Mucosa of descending colon (tissue), 3 donors: Measurements from ENCODE around the gene GRPEL1. TPM values are rescaled to one million over a fixed set of nuclear protein-coding genes. Genes with fewer than 3 reads are reported as not detected.
A peak's percentile ranks its signal among the peaks of the same experiment; 100 is the strongest.
"Not testable (repeated sequence)": the region's sequence is repeated elsewhere in the genome, so short reads cannot be mapped to it uniquely, and the experiment has no call there.

ENCODE experiments used
- ATAC-seq: fragments of 200-7000 bp; cut with Tn5 transposase; one replicate; pipeline ENCODE4 v1.9.1; 2020; ENCODE audit warnings: mild to moderate bottlenecking, moderate library complexity
- DNase-seq, 3 donors: peaks; one replicate each; pipeline ENCODE4 v3.0.0-alpha.2; 2020
- H3K36me3 ChIP-seq: fragments of 200-600 bp; one replicate; pipeline ENCODE4 v1.8.0; 2021; ENCODE audit warnings: low read depth, mild to moderate bottlenecking
- H3K4me1 ChIP-seq: fragments of 200-600 bp; one replicate; pipeline ENCODE4 v1.8.0; 2021; ENCODE audit warnings: low read depth, mild to moderate bottlenecking
- H3K4me3 ChIP-seq: fragments of 200-600 bp; one replicate; pipeline ENCODE4 v1.8.0; 2021; ENCODE audit warnings: mild to moderate bottlenecking
- H3K9me3 ChIP-seq: fragments of 200-600 bp; one replicate; pipeline ENCODE4 v1.8.0; 2021; ENCODE audit warnings: mild to moderate bottlenecking
- intact Hi-C, 2 donors: fragments of 100-400 bp; cut with DNase I in 1 of 2; cut with micrococcal nuclease in 1 of 2; formaldehyde crosslinking; loops; one replicate each; pipeline versions ENCODE4 v1.11.0 to v1.11.1; 2022; cut with DNase I, micrococcal nuclease
- total RNA-seq, 3 donors: library from RNA; stranded (reverse); fragmentation: NEBNext Ultra II Directional in 2 of 3; extraction: Animal tissue kit (Norgen Biotek cat#: 25700) in 2 of 3; gene quantifications; one replicate each; pipeline versions ENCODE4 v1.2.1 to v1.2.4, GENCODE V29; 2021 to 2023
- TF ChIP-seq, protein P1 (sequence below): fragments of 200-600 bp; IDR thresholded peaks from one replicate; pipeline ENCODE4 v1.8.0; 2022; ENCODE audit warnings: antibody characterized with exemption, mild to moderate bottlenecking
- donor health status: DM: no; HTN: no; CAD: no; lungs with moderate emphysema.
- donor health status: DM: no; HTN: no; CAD: no.
- donor health status: DM: no; HTN: yes; CAD: no.

The GRPEL1 gene
- total RNA-seq, 3 donors from 2014 or later, result 27.5 to 31.5 (median 28.4) TPM

DNA sequence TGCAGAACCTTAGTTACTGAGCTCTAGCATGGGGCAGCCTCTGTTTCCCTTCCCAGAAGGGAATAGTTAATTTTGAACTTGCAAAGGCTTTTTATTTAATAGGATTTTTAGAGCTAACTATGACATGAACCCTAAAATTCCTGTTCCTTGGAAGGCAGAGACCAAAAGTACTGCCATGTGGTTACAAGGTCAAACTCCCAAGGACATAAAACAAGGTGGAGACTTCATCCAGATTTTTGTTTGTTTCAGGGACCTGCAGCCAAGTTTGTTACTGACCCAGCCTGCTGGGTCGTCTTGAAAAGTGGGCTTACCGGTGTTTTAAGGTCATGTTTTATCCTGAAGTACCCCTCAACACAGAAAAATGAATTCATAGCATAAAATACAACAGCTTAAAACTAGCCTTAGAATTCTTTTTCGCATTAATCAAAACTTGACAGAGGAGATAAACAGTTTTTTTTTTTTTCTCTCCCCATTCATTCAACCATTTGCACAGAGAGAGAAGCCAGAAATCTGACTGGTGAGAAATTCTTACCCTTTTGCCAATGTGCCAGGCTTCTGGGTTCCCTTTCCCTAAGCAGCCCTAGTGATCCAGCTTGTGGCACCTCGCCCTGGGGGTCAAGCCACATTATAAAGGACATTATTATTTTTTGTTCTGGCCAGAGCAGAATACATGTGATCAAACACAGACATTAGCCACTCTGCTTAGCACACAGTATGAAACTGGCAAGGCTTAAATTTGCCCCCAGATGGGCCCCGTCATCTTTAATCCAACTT, 21.5 kb upstream of the GRPEL1 start:
- H3K36me3 ChIP-seq, result no peaks in the 10 kb centered on the region
- DNase-seq (no peak), ATAC-seq (no peak)
- TF ChIP-seq, protein P1, sequence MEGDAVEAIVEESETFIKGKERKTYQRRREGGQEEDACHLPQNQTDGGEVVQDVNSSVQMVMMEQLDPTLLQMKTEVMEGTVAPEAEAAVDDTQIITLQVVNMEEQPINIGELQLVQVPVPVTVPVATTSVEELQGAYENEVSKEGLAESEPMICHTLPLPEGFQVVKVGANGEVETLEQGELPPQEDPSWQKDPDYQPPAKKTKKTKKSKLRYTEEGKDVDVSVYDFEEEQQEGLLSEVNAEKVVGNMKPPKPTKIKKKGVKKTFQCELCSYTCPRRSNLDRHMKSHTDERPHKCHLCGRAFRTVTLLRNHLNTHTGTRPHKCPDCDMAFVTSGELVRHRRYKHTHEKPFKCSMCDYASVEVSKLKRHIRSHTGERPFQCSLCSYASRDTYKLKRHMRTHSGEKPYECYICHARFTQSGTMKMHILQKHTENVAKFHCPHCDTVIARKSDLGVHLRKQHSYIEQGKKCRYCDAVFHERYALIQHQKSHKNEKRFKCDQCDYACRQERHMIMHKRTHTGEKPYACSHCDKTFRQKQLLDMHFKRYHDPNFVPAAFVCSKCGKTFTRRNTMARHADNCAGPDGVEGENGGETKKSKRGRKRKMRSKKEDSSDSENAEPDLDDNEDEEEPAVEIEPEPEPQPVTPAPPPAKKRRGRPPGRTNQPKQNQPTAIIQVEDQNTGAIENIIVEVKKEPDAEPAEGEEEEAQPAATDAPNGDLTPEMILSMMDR, result no peak
- H3K4me3 ChIP-seq, result no peak overlapping the region
- no peaks in the 10 kb centered on the region for H3K9me3 ChIP-seq
- intact Hi-C loops, result no loop called here
- H3K4me1 ChIP-seq, result no peaks in the 10 kb centered on the region

DNA sequence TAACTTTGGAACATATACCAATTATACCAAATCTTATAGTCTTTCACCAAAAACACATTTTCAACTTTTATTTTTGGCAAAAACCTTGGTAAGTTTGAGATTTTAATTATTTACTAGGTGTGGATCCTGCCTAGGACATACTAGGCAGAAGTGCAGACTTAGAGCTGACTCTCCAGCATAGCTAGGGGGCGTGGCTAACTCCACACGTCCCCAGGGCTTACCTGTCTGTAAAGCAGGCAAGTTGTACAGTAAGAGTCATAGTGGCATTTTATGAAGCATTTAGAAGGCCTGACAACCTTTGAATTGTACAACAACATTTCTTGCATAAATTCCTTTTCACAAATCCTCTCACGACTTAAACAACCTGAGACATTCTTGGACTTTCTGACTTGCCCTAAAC, 19.2 kb upstream of the GRPEL1 start:
- no peaks in the 10 kb centered on the region for H3K4me1 ChIP-seq
- no peaks in the 10 kb centered on the region for H3K9me3 ChIP-seq
- TF ChIP-seq, protein P1, result no peak
- intact Hi-C loops, result no loop called here
- DNase-seq (no peak), ATAC-seq (no peak)
- H3K36me3 ChIP-seq, result no peaks in the 10 kb centered on the region
- H3K4me3 ChIP-seq, result no peak overlapping the region

DNA sequence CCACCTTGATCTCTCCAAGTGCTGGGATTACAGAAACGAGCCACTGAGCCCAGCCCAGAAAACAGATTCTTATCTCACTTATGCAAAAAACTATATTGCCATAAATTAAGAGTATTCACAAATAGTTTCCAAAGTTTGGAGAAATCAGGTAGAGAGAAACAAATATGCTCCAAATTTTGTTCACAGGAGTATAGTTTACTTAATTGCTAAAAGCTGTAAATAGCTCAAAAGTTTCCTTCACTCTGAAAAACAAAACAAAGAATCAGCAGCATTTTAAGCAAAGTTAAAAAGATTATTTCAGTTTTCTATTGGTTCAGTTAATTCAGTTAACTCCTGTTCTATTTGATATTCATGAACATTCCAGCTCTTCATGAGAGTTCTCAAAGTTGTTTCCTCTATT, 18.5 kb upstream of the GRPEL1 start:
- intact Hi-C loops, result no loop called here
- no peaks in the 10 kb centered on the region for H3K36me3 ChIP-seq
- TF ChIP-seq, protein P1, result no peak
- H3K9me3 ChIP-seq, result no peaks in the 10 kb centered on the region
- ATAC-seq (no peak), DNase-seq (no peak)
- no peaks in the 10 kb centered on the region for H3K4me1 ChIP-seq
- H3K4me3 ChIP-seq, result no peak overlapping the region

DNA sequence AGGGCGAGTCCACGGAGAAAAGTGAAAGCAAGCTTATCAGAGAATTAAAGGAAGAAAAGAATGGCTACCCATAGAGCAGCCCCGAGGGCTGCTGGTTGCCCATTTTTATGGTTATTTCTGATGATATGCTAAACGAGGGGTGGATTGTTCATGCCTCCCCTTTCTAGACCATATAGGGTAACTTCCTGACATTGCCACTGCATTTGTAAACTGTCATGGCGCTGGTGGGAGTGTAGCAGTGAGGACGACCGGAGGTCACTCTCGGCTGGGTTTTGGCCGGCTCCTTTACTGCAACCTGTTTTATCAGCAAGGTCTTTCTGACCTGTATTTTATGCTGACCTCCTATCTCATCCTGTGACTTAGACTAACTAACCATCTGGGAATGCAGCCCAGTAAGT, 16.7 kb upstream of the GRPEL1 start:
- DNase-seq, H3K9me3 ChIP-seq, intact Hi-C loops, H3K36me3 ChIP-seq, H3K4me3 ChIP-seq, H3K4me1 ChIP-seq: not testable (repeated sequence)
- ATAC-seq, result peak; percentile 46

DNA sequence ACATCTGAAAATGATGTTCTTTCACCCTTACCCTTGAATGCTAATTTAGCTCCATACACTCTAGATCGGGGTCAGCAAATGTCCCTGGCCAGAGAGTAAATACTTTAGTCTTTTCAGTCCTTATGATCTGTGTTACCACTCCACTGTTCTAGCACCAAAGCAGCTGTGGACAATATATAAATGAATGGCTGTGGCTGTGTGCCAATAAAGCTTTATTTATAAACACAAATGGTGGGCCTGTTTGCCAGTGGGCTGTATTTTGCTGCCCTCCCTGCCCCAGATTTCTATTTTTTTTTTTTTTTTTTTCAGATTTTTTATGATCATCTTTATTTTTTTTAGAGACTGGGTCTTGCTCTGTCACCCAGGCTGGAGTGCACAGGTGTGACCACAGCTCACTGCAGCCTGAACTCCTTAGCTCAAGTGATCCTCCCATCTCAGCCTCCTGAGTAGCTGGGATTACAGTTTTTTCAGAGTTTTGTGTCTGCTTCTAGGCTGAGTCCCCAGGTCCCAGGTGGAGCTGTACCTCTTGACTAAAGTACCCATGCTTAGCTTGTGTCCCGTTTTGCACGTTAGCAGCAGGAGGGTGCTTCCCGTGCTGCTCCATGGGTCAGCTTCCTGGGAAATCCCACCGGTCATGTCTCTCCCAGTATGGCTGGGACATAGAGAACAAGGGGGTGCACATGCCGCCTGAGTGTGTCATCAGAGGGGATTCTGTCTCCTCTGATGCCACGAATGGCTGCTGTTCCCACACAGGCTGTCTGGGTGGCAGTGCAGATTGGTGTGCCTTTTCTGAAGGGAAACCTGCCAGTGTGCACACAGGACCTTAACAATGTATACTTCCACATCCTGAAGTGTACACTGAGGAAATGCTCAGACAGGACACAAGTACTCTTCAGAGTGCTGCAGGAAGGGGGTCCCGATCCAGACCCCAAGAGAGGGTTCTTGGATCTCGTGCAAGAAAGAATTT, 16.0 kb upstream of the GRPEL1 start:
- ATAC-seq (peak; percentile 61), DNase-seq (no peak)
- no peaks in the 10 kb centered on the region for H3K9me3 ChIP-seq
- H3K4me3 ChIP-seq, result no peak overlapping the region
- TF ChIP-seq, protein P1, result no peak
- no peaks in the 10 kb centered on the region for H3K4me1 ChIP-seq
- no peaks in the 10 kb centered on the region for H3K36me3 ChIP-seq
- intact Hi-C loops, result no loop called here

DNA sequence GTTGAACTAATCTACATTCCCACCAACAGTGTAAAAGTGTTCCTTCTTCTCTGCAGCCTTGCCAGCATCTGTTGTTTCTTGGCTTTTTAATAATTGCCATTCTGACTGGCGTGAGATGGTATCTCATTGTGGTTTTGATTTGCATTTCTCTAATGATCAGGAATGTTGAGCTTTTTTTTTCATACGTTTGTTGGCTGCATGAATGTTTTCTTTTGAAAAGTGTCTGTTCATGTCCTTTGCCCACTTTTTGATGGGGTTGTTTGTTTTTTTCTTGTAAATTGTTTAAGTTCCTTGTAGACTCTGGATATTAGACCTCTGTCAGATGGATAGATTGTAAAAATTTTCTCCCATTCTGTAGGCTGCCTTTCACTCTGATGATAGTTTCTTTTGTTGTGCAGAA, 12.0 kb upstream of the GRPEL1 start:
- not testable (repeated sequence) for ATAC-seq, H3K9me3 ChIP-seq, H3K4me1 ChIP-seq, H3K4me3 ChIP-seq, H3K36me3 ChIP-seq, DNase-seq
- intact Hi-C loops, result loop anchor here in 1 of 2 donors (10.0 kb wide), 1 partner anchor 105 kb away; no protein-coding TSS in a partner anchor

DNA sequence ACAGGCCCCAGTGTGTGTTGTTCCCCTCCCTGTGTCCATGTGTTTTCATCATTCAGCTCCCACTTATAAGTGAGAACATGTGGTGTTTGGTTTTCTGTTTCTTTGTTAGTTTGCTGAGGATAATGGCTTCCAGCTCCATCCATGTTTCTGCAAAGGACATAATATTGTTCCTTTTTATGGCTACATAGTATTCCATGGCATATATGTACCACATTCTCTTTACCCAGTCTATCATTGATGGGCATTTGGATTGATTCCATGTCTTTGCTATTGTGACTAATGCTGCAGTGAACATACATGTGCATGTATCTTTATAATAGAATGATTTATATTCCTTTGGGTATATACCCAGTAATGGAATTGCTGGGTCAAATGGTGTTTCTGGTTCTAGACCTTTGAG, 11.6 kb upstream of the GRPEL1 start:
- H3K4me3 ChIP-seq, H3K4me1 ChIP-seq, DNase-seq, ATAC-seq, H3K9me3 ChIP-seq, H3K36me3 ChIP-seq: not testable (repeated sequence)
- intact Hi-C loops, result loop anchor here in 1 of 2 donors (10.0 kb wide), 1 partner anchor 105 kb away; no protein-coding TSS in a partner anchor
